ENCODE results near the gene PLCD1. TPM values are rescaled to one million over a fixed set of nuclear protein-coding genes. Genes with fewer than 3 reads are reported as not detected.

PLCD1 gene
- total RNA-seq, 1 donor from 2014 or later = 16.7 TPM

- H3K4me1 Mint-ChIP-seq (ENCODE audit: low read depth, unreplicated experiment) = peaks cover 5% of the 10 kb centered on the region
Observed at GRCh38 chr3:38000242-38000916, 29.1 kb downstream of the PLCD1 start.

GRCh38 chr3:37999836-38000235 lies 29.6 kb downstream of the PLCD1 start:
- DNase-seq (ENCODE audit: low read depth) = no peak
- Histone ChIP-seq H3K79me2 (ENCODE audit: insufficient read depth, low read length) (no peaks in the 10 kb centered on the region), H3K4me1 (ENCODE audit: insufficient read depth, low read length) (peaks cover 12% of the 10 kb centered on the region), H2AFZ (ENCODE audit: low read depth, low read length) (no peak overlapping the region), H3K9ac (ENCODE audit: low read length) (no peak overlapping the region), H3K36me3 (ENCODE audit: insufficient read depth, low read length) (no peaks in the 10 kb centered on the region), H3K9me3 (ENCODE audit: insufficient read depth, low read depth, low read length) (no peaks in the 10 kb centered on the region), H3K27ac (ENCODE audit: low read depth, low read length) (no peak overlapping the region), H3K4me2 (ENCODE audit: low read length) (no peak overlapping the region), H4K20me1 (ENCODE audit: insufficient read depth, low read length) (peaks cover 4% of the 10 kb centered on the region), H3K27me3 (ENCODE audit: insufficient read depth, low read length) (no peaks in the 10 kb centered on the region), H3K4me3 (ENCODE audit: insufficient read depth, low read depth, low read length) (no peak overlapping the region)
- TF ChIP-seq EZH2 (IDR thresholded peaks at IDR 0.05; ENCODE audit: insufficient read depth, low read length) = no peak
- TF ChIP-seq CTCF (IDR thresholded peaks at IDR 0.05; ENCODE audit: insufficient read depth, low read depth, low read length) = no peak
- H3K9me3 Mint-ChIP-seq (ENCODE audit: unreplicated experiment) = no peaks in the 10 kb centered on the region
- peaks cover 4% of the 10 kb centered on the region for H3K27me3 Mint-ChIP-seq (ENCODE audit: low read depth, unreplicated experiment)
- peaks cover 5% of the 10 kb centered on the region for H3K4me1 Mint-ChIP-seq (ENCODE audit: low read depth, unreplicated experiment)
- no peaks in the 10 kb centered on the region for H3K36me3 Mint-ChIP-seq (ENCODE audit: low read depth, unreplicated experiment)
- peak overlapping the region; percentile 10 for H3K27ac Mint-ChIP-seq (ENCODE audit: unreplicated experiment)
- H3K4me3 Mint-ChIP-seq (ENCODE audit: unreplicated experiment) = no peak overlapping the region
- FAIRE-seq = no peak

More at GRCh38 chr3:38000242-38000916, 29.1 kb downstream of the PLCD1 start:
- TF ChIP-seq CTCF (IDR thresholded peaks at IDR 0.05; ENCODE audit: insufficient read depth, low read depth, low read length) = no peak
- TF ChIP-seq EZH2 (IDR thresholded peaks at IDR 0.05; ENCODE audit: insufficient read depth, low read length) = no peak
- Histone ChIP-seq H3K4me1 (ENCODE audit: insufficient read depth, low read length) (peaks cover 12% of the 10 kb centered on the region), H3K36me3 (ENCODE audit: insufficient read depth, low read length) (no peaks in the 10 kb centered on the region), H3K4me2 (ENCODE audit: low read length) (no peak overlapping the region), H3K4me3 (ENCODE audit: insufficient read depth, low read depth, low read length) (no peak overlapping the region), H4K20me1 (ENCODE audit: insufficient read depth, low read length) (peaks cover 6% of the 10 kb centered on the region), H3K9me3 (ENCODE audit: insufficient read depth, low read depth, low read length) (no peaks in the 10 kb centered on the region), H3K27ac (ENCODE audit: low read depth, low read length) (no peak overlapping the region), H3K27me3 (ENCODE audit: insufficient read depth, low read length) (no peaks in the 10 kb centered on the region), H2AFZ (ENCODE audit: low read depth, low read length) (no peak overlapping the region), H3K79me2 (ENCODE audit: insufficient read depth, low read length) (no peaks in the 10 kb centered on the region), H3K9ac (ENCODE audit: low read length) (no peak overlapping the region)
- Mint-ChIP-seq H3K27ac (ENCODE audit: unreplicated experiment) (peak overlapping the region; percentile 10), H3K4me3 (ENCODE audit: unreplicated experiment) (no peak overlapping the region), H3K9me3 (ENCODE audit: unreplicated experiment) (no peaks in the 10 kb centered on the region), H3K36me3 (ENCODE audit: low read depth, unreplicated experiment) (no peaks in the 10 kb centered on the region), H3K27me3 (ENCODE audit: low read depth, unreplicated experiment) (peaks cover 4% of the 10 kb centered on the region)
- no peak for DNase-seq (ENCODE audit: low read depth)
- FAIRE-seq = no peak

GRCh38 chr3:37997791-37998370 lies 31.6 kb downstream of the PLCD1 start:
- no peak for TF ChIP-seq EZH2 (IDR thresholded peaks at IDR 0.05; ENCODE audit: insufficient read depth, low read length)
- no peak for TF ChIP-seq CTCF (IDR thresholded peaks at IDR 0.05; ENCODE audit: insufficient read depth, low read depth, low read length)
- Mint-ChIP-seq H3K4me3 (ENCODE audit: unreplicated experiment) (peak overlapping the region; percentile 67), H3K36me3 (ENCODE audit: low read depth, unreplicated experiment) (no peaks in the 10 kb centered on the region), H3K9me3 (ENCODE audit: unreplicated experiment) (peaks cover 2% of the 10 kb centered on the region), H3K27me3 (ENCODE audit: low read depth, unreplicated experiment) (peaks cover 19% of the 10 kb centered on the region), H3K4me1 (ENCODE audit: low read depth, unreplicated experiment) (peaks cover 1% of the 10 kb centered on the region), H3K27ac (ENCODE audit: unreplicated experiment) (peak overlapping the region; percentile 34)
- no peak overlapping the region for H3K4me3 ChIP-seq (ENCODE audit: insufficient read depth, low read depth, low read length)
- DNase-seq (ENCODE audit: low read depth) = no peak
- H3K36me3 ChIP-seq (ENCODE audit: insufficient read depth, low read length) = no peaks in the 10 kb centered on the region
- H3K9me3 ChIP-seq (ENCODE audit: insufficient read depth, low read depth, low read length) = no peaks in the 10 kb centered on the region
- no peak overlapping the region for H3K4me2 ChIP-seq (ENCODE audit: low read length)
- H3K79me2 ChIP-seq (ENCODE audit: insufficient read depth, low read length) = no peaks in the 10 kb centered on the region
- H3K27me3 ChIP-seq (ENCODE audit: insufficient read depth, low read length) = no peaks in the 10 kb centered on the region
- no peak for FAIRE-seq
- H2AFZ ChIP-seq (ENCODE audit: low read depth, low read length) = no peak overlapping the region
- no peak overlapping the region for H3K27ac ChIP-seq (ENCODE audit: low read depth, low read length)
- no peaks in the 10 kb centered on the region for H4K20me1 ChIP-seq (ENCODE audit: insufficient read depth, low read length)
- H3K9ac ChIP-seq (ENCODE audit: low read length) = no peak overlapping the region
- peaks cover 12% of the 10 kb centered on the region for H3K4me1 ChIP-seq (ENCODE audit: insufficient read depth, low read length)
